SK-N-SH (cell line): ENCODE measurements around the gene NLK. TPM values are rescaled to one million over a fixed set of nuclear protein-coding genes. Genes with fewer than 3 reads are reported as not detected.

Source experiments
- CTCF ChIA-PET: fragments of 300-600, 350-600 bp; formaldehyde crosslinking; extraction: SDS; loops from one replicate; lab custom pipeline; 2021; lab: Yijun Ruan, JAX
- POLR2A ChIA-PET: fragments of 350-600 bp; sonication (Branson Sonifier 250); formaldehyde crosslinking; extraction: SDS; loops from one replicate; lab custom pipeline; 2020; ENCODE audit warnings: antibody characterized with exemption, inconsistent platforms; lab: Yijun Ruan, JAX
- DNase-seq: peaks from one replicate; pipeline ENCODE4 v3.0.0; 2012
- H2AFZ ChIP-seq: fragments of 200-600 bp; sonication (generic); 2 replicates; pipeline ENCODE4 v1.8.1; 2016; ENCODE audit warnings: antibody characterized with exemption, mild to moderate bottlenecking, low read depth
- H3F3A ChIP-seq: fragments of 200-600 bp; sonication (generic); replicated peaks from 2 replicates; pipeline ENCODE3; 2016; ENCODE audit warnings: antibody characterized with exemption, mild to moderate bottlenecking; ENCODE audit not compliant: insufficient read depth
- H3K27ac ChIP-seq, 2 experiments: fragments of 200-500 bp in 1 of 2; fragments of 200-600 bp in 1 of 2; sonication (Bioruptor generic) in 1 of 2; sonication (generic), shearing (Covaris generic) in 1 of 2; 2 replicates each; pipeline versions ENCODE4 v1.5.1 to v1.6.1; 2014 to 2016; ENCODE audit warnings: low read depth in 2 of 2, inconsistent platforms in 1 of 2, low read length in 1 of 2, mild to moderate bottlenecking in 1 of 2, mixed read lengths in 1 of 2
- H3K27me3 ChIP-seq: fragments of 200-600 bp; sonication (generic), shearing (Covaris generic); 2 replicates; pipeline ENCODE4 v1.6.1; 2016; ENCODE audit warnings: mixed run types; ENCODE audit not compliant: insufficient read depth
- H3K36me3 ChIP-seq, 2 experiments: fragments of 200-500 bp in 1 of 2; fragments of 200-600 bp in 1 of 2; sonication (Bioruptor generic) in 1 of 2; sonication (generic) in 1 of 2; replicated peaks in 1 of 2; 2 replicates each; pipeline versions ENCODE3 to v1.5.1; 2014 to 2016; ENCODE audit warnings: low read length in 1 of 2, mild to moderate bottlenecking in 1 of 2; ENCODE audit not compliant: insufficient read depth in 2 of 2, control insufficient read depth in 1 of 2
- H3K4me1 ChIP-seq, 2 experiments: fragments of 200-500 bp in 1 of 2; fragments of 200-600 bp in 1 of 2; sonication (Bioruptor generic) in 1 of 2; sonication (generic), shearing (Covaris generic) in 1 of 2; 2 replicates each; pipeline versions ENCODE4 v1.5.1 to v1.6.1; 2014 to 2016; ENCODE audit warnings: low read depth in 1 of 2, low read length in 1 of 2, mixed run types in 1 of 2; ENCODE audit not compliant: insufficient read depth in 2 of 2, control insufficient read depth in 1 of 2
- H3K4me2 ChIP-seq: fragments of 200-600 bp; sonication (generic), shearing (Covaris generic); 2 replicates; pipeline ENCODE4 v1.6.1; 2017; ENCODE audit warnings: mixed run types
- H3K4me3 ChIP-seq, 2 experiments: fragments of 200-500 bp in 1 of 2; fragments of 200-600 bp in 1 of 2; sonication (Bioruptor generic) in 1 of 2; sonication (generic), shearing (Covaris generic) in 1 of 2; 2 replicates each; pipeline versions ENCODE4 v1.5.1 to v1.8.1; 2014 to 2016; ENCODE audit warnings: low read depth in 2 of 2, inconsistent platforms in 1 of 2, low read length in 1 of 2, mild to moderate bottlenecking in 1 of 2, mixed read lengths in 1 of 2, moderate library complexity in 1 of 2
- H3K79me2 ChIP-seq: fragments of 200-600 bp; sonication (generic); 2 replicates; pipeline ENCODE4 v1.8.1; 2017; ENCODE audit warnings: mild to moderate bottlenecking; ENCODE audit not compliant: insufficient read depth
- H3K9ac ChIP-seq: fragments of 200-600 bp; sonication (generic); 2 replicates; pipeline ENCODE4 v1.6.1; 2017; ENCODE audit warnings: mixed run types
- H3K9me2 ChIP-seq: fragments of 200-600 bp; sonication (generic); 2 replicates; pipeline ENCODE4 v1.6.1; 2017; ENCODE audit warnings: mixed run types
- H3K9me3 ChIP-seq: fragments of 200-600 bp; sonication (generic); 2 replicates; pipeline ENCODE4 v1.6.1; 2017; ENCODE audit warnings: mixed run types, mild to moderate bottlenecking, moderate library complexity
- H4K20me1 ChIP-seq: fragments of 200-600 bp; sonication (generic); 2 replicates; pipeline ENCODE4 v1.6.1; 2017; ENCODE audit warnings: mild to moderate bottlenecking, mixed run types; ENCODE audit not compliant: insufficient read depth
- CTCF ChIP-seq: fragments of 200-600 bp; sonication (generic); IDR thresholded peaks from 2 replicates; pipeline ENCODE4 v1.6.1; 2017; ENCODE audit warnings: antibody characterized with exemption, mild to moderate bottlenecking, moderate library complexity
- ELF1 ChIP-seq: IDR thresholded peaks from 2 replicates; pipeline ENCODE4 v1.4.0; 2012
- EP300 ChIP-seq, 2 experiments: IDR thresholded peaks; 2 replicates each; pipeline versions ENCODE4 v1.4.0 to v1.6.1; 2012; ENCODE audit warnings: borderline replicate concordance in 1 of 2, low read depth in 1 of 2, low read length in 1 of 2
- EZH2phosphoT487 ChIP-seq: fragments of 200-600 bp; sonication (generic); IDR thresholded peaks from 2 replicates; pipeline ENCODE4 v1.6.1; 2017; ENCODE audit warnings: low read depth, mixed run types, mild to moderate bottlenecking, antibody characterized with exemption, moderate library complexity, borderline replicate concordance
- FOXJ3 ChIP-seq: sonication (generic); formaldehyde crosslinking; IDR thresholded peaks from 2 replicates; pipeline ENCODE4 v1.5.1; 2020; ENCODE audit warnings: mild to moderate bottlenecking, missing genetic modification reagents
- GABPA ChIP-seq: IDR thresholded peaks from 2 replicates; pipeline ENCODE4 v1.4.0; 2012; ENCODE audit warnings: low read depth, mild to moderate bottlenecking
- JUND ChIP-seq: IDR thresholded peaks from 2 replicates; pipeline ENCODE4 v1.4.0; 2012
- MXI1 ChIP-seq: IDR thresholded peaks from 2 replicates; pipeline ENCODE4 v1.6.1; 2012; ENCODE audit warnings: mild to moderate bottlenecking, low read depth, low read length, improper control_type of control experiment
- NFIC ChIP-seq: IDR thresholded peaks from 2 replicates; pipeline ENCODE4 v1.4.0; 2012; ENCODE audit warnings: borderline replicate concordance
- NRF1 ChIP-seq: IDR thresholded peaks from 2 replicates; pipeline ENCODE4 v1.6.1; 2012; ENCODE audit warnings: low read depth, mild to moderate bottlenecking, low read length
- PBX3 ChIP-seq: IDR thresholded peaks from 2 replicates; pipeline ENCODE4; 2012
- RCOR1 ChIP-seq: fragments of 150-350 bp; IDR thresholded peaks from 2 replicates; pipeline ENCODE4 v1.6.1; 2017; ENCODE audit warnings: antibody characterized with exemption, low read length
- SIN3A ChIP-seq: IDR thresholded peaks from 2 replicates; pipeline ENCODE4 v1.6.1; 2012; ENCODE audit warnings: low read depth, mild to moderate bottlenecking, low read length, moderate library complexity, borderline replicate concordance
- SMC3 ChIP-seq: IDR thresholded peaks from 2 replicates; pipeline ENCODE4 v1.6.1; 2012; ENCODE audit warnings: low read depth, low read length, improper control_type of control experiment
- TAF1 ChIP-seq: IDR thresholded peaks from 2 replicates; pipeline ENCODE4 v1.6.1; 2012; ENCODE audit warnings: low read depth, mild to moderate bottlenecking, low read length, moderate library complexity, borderline replicate concordance
- USF1 ChIP-seq: IDR thresholded peaks from 2 replicates; pipeline ENCODE4 v1.4.0; 2012; ENCODE audit warnings: low read depth, borderline replicate concordance
- YY1 ChIP-seq: IDR thresholded peaks from 2 replicates; pipeline ENCODE4 v1.4.0; 2012; ENCODE audit warnings: low read depth, mild to moderate bottlenecking
- ZBTB33 ChIP-seq: IDR thresholded peaks from 2 replicates; pipeline ENCODE4 v1.4.0; 2012; ENCODE audit warnings: low read depth, borderline replicate concordance
- polyA plus RNA-seq, 3 experiments: library from polyadenylated mRNA; depleted of rRNA; stranded (reverse); fragments of >200 nt; gene quantifications; 2 replicates each; pipeline ENCODE4 v1.2.3, GENCODE V29; 2012

NLK gene
- polyA plus RNA-seq, 1 of the 3 experiments (the other 2 are of a cell fraction): 12.3 TPM

GRCh38 chr17:28131599-28131998 lies 89.1 kb downstream of the NLK start (continued):
- TF ChIP-seq USF1 (no peak), ZBTB33 (no peak), CTCF (no peak), MXI1 (no peak)

GRCh38 chr17:28133562-28133970 lies 91.1 kb downstream of the NLK start:
- Histone ChIP-seq H3K79me2 (peaks cover 8% of the 10 kb centered on the region; the same call in 1 of the 2 replicates), H3K9me2 (no peaks in the 10 kb centered on the region), H3K27me3 (no peaks in the 10 kb centered on the region), H4K20me1 (no peaks in the 10 kb centered on the region), H3K4me2 (no peak overlapping the region), H3K36me3 (peaks cover 19 to 30% of the 10 kb centered on the region in 2 experiments), H3K4me1 (peaks cover 0 to 4% of the 10 kb centered on the region in 2 experiments; a peak in 2 of 4 replicates), H3F3A (peaks cover 24% of the 10 kb centered on the region), H2AFZ (no peak overlapping the region), H3K9ac (peak overlapping the region; percentile 34; the same call in 1 of the 2 replicates), H3K4me3 (no peak overlapping the region), H3K9me3 (no peaks in the 10 kb centered on the region), H3K27ac (peak overlapping the region in 1 of 2 experiments; percentile 95; a peak in 2 of 4 replicates)
- ChIA-PET CTCF (interaction anchor here (1.0 to 2.2 kb wide), 3 partner anchors 10 to 94 kb away, joined by 3 to 5 read pairs (median 4); no protein-coding TSS in a partner anchor), POLR2A (no interaction called here)
- no peak for DNase-seq
- TF ChIP-seq ELF1 (no peak), RCOR1 (no peak), JUND (peak; percentile 74), GABPA (no peak), SIN3A (no peak), EP300 (IDR thresholded peaks at IDR 0.05; ENCODE audit: borderline replicate concordance in 1 of 2, low read depth in 1 of 2, low read length in 1 of 2) (peak in 1 of 2 experiments; percentile 83; a peak in 2 of 4 replicates), FOXJ3 (CRISPR knock-in tag) (no peak), NRF1 (no peak), YY1 (no peak), USF1 (no peak), EZH2phosphoT487 (no peak), SMC3 (no peak), MXI1 (no peak), PBX3 (peak; percentile 34; the same call in 1 of the 2 replicates), NFIC (peak; percentile 13; the same call in 1 of the 2 replicates), TAF1 (no peak), CTCF (no peak)
